Measurements from ENCODE around the gene ITFG2.
"Not testable (repeated sequence)": the region's sequence is repeated elsewhere in the genome, so short reads cannot be mapped to it uniquely, and the experiment has no call there.

Gene ITFG2

GRCh38 chr12:2812290-2813213 is at the start of gene ITFG2:
Gene ITFG2 (plus strand): TSS chr12:2812668. CDS start chr12:2812761, 93 bp downstream.
- peak; percentile 99 for DNase-seq

GRCh38 chr12:2764398-2764797 is 48.1 kb upstream of the ITFG2 start:
- no peak for DNase-seq

GRCh38 chr12:2765052-2765451 is 47.4 kb upstream of the ITFG2 start:
- no peak for DNase-seq

GRCh38 chr12:2765608-2766007 is 46.9 kb upstream of the ITFG2 start:
- no peak for DNase-seq

- DNase-seq: no peak
Observed at GRCh38 chr12:2768224-2768961, 44.1 kb upstream of the ITFG2 start.

GRCh38 chr12:2769866-2770533 is 42.5 kb upstream of the ITFG2 start:
- no peak for DNase-seq

GRCh38 chr12:2770544-2770943 is 41.9 kb upstream of the ITFG2 start:
- not testable (repeated sequence) for DNase-seq

- no peak for DNase-seq
Observed at GRCh38 chr12:2772370-2772769, 40.1 kb upstream of the ITFG2 start.

- no peak for DNase-seq
Observed at GRCh38 chr12:2773199-2773875, 39.1 kb upstream of the ITFG2 start.

- DNase-seq: no peak
Observed at GRCh38 chr12:2775431-2775830, 37.0 kb upstream of the ITFG2 start.

- DNase-seq: no peak
Observed at GRCh38 chr12:2776129-2776806, 36.2 kb upstream of the ITFG2 start.

- DNase-seq: no peak
Observed at GRCh38 chr12:2779281-2779680, 33.2 kb upstream of the ITFG2 start.

GRCh38 chr12:2783936-2784600 is 28.4 kb upstream of the ITFG2 start:
- DNase-seq: peak; percentile 44

- DNase-seq: no peak
Observed at GRCh38 chr12:2785017-2785416, 27.5 kb upstream of the ITFG2 start.

GRCh38 chr12:2791089-2791488 is 21.4 kb upstream of the ITFG2 start:
- DNase-seq: no peak

GRCh38 chr12:2792671-2793500 is 19.6 kb upstream of the ITFG2 start:
- no peak for DNase-seq

- no peak for DNase-seq
Observed at GRCh38 chr12:2793561-2793960, 18.9 kb upstream of the ITFG2 start.

GRCh38 chr12:2794191-2794735 is 18.2 kb upstream of the ITFG2 start:
- no peak for DNase-seq

- DNase-seq: peak; percentile 79
Observed at GRCh38 chr12:2794736-2795289, 17.7 kb upstream of the ITFG2 start, which contains the start of gene FKBP4. Gene FKBP4 (plus strand): TSS chr12:2794970. CDS start chr12:2795140, 170 bp downstream.

Data from fibroblast of skin of right quadriceps (primary cell).